Tongue (tissue), 2 donors: ENCODE measurements around the gene C14orf93. TPM values are rescaled to one million over a fixed set of nuclear protein-coding genes. Genes with fewer than 3 reads are reported as not detected.

Experiments used
- DNase-seq: peaks from one replicate; pipeline ENCODE4 v3.0.0-alpha.2; 2015
- total RNA-seq: library from RNA; depleted of rRNA; stranded (reverse); fragments of >200 nt; gene quantifications from one replicate; pipeline ENCODE4 v1.2.3, GENCODE V29; 2014

Gene C14orf93
- total RNA-seq, 1 donor from 2014 or later: 13.5 TPM

- peak; percentile 70 for DNase-seq
Measured at GRCh38 chr14:22994762-22995275, 15.1 kb downstream of the C14orf93 start.

- no peak for DNase-seq
Measured at GRCh38 chr14:22993517-22993916, 16.4 kb downstream of the C14orf93 start.

- no peak for DNase-seq
Measured at GRCh38 chr14:22991852-22992251, 18.1 kb downstream of the C14orf93 start.

- DNase-seq: no peak
Measured at GRCh38 chr14:22987291-22987690, 22.7 kb downstream of the C14orf93 start.

- DNase-seq: peak; percentile 95
Measured at GRCh38 chr14:22986508-22987054, 23.4 kb downstream of the C14orf93 start.

GRCh38 chr14:22985894-22986507 lies 23.9 kb downstream of the C14orf93 start:
- DNase-seq: no peak

GRCh38 chr14:22984959-22985658 lies 24.8 kb downstream of the C14orf93 start:
- no peak for DNase-seq

- DNase-seq: peak; percentile 97
Measured at GRCh38 chr14:22982477-22983245, 27.3 kb downstream of the C14orf93 start, which contains the start of gene AJUBA. TSS of gene AJUBA (minus strand) at chr14:22982551. CDS start at chr14:22982266, 285 bp downstream.

- peak; percentile 29 for DNase-seq
Measured at GRCh38 chr14:22981876-22982476, 28.0 kb downstream of the C14orf93 start.

- peak; percentile 27 for DNase-seq
Measured at GRCh38 chr14:22981090-22981875, 28.7 kb downstream of the C14orf93 start.

GRCh38 chr14:22980672-22981089 lies 29.3 kb downstream of the C14orf93 start:
- DNase-seq: peak; percentile 82

- peak; percentile 32 for DNase-seq
Measured at GRCh38 chr14:22979748-22980392, 30.1 kb downstream of the C14orf93 start.

GRCh38 chr14:22978981-22979671 lies 30.8 kb downstream of the C14orf93 start:
- peak; percentile 91 for DNase-seq

- no peak for DNase-seq
Measured at GRCh38 chr14:22978487-22978837, 31.5 kb downstream of the C14orf93 start.

GRCh38 chr14:22977684-22978486 lies 32.1 kb downstream of the C14orf93 start:
- DNase-seq: peak; percentile 97

GRCh38 chr14:22977434-22977683 lies 32.6 kb downstream of the C14orf93 start:
- DNase-seq: no peak

- peak; percentile 73 for DNase-seq
Measured at GRCh38 chr14:22976620-22977433, 33.1 kb downstream of the C14orf93 start.

GRCh38 chr14:22974530-22975313 lies 35.2 kb downstream of the C14orf93 start:
- no peak for DNase-seq
